Activated naive CD8-positive, alpha-beta T cell treated with anti-CD3 and anti-CD28 coated beads, Interleukin-2, amount 50 U/mL, for 24 hours (primary cell): ENCODE results near the gene NLRC4.

Experiments used
- ATAC-seq: fragments of 150-1000 bp; cut with Tn5 transposase; one replicate; pipeline ENCODE4 v1.10.0; 2021
- DNase-seq: peaks from one replicate; pipeline ENCODE4 v3.0.0; 2021
- H3K27ac Mint-ChIP-seq: one replicate; pipeline ENCODE4 v1.8.0; 2021; ENCODE audit warnings: mild to moderate bottlenecking, mixed read lengths
- H3K27me3 Mint-ChIP-seq: one replicate; pipeline ENCODE4 v1.8.0; 2021; ENCODE audit warnings: mixed read lengths
- H3K36me3 Mint-ChIP-seq: one replicate; pipeline ENCODE4 v1.8.0; 2021; ENCODE audit warnings: low read depth, mixed read lengths
- H3K4me1 Mint-ChIP-seq: one replicate; pipeline ENCODE4 v1.8.0; 2021; ENCODE audit warnings: mixed read lengths
- H3K4me3 Mint-ChIP-seq: one replicate; pipeline ENCODE4 v1.8.0; 2021; ENCODE audit warnings: mild to moderate bottlenecking, moderate library complexity, mixed read lengths
- H3K9me3 Mint-ChIP-seq: one replicate; pipeline ENCODE4 v1.8.0; 2021; ENCODE audit warnings: mixed read lengths

Gene NLRC4

DNA sequence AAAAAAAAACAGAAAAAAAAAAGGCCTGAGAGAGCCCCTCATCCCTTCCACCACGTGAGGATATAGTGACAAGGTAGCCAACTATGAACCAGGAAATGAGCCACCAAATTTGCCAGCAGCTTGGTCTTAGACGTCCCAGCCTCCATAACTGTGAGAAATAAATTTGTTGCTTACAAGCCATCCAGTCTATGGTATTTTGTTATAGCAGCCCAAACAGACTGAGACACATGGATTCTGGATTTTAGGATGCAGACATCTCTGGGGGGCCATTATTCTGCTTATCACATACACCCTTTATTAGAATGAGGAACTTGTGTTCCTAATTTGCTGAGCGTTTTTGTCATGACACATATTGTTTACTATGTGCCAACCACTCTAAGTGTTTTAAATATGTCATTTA is 7.6 kb upstream of the NLRC4 start:
- no peak for ATAC-seq
- no peak overlapping the region for H3K4me3 Mint-ChIP-seq
- DNase-seq, result no peak
- H3K4me1 Mint-ChIP-seq, result peaks cover 3% of the 10 kb centered on the region
- no peak overlapping the region for H3K27ac Mint-ChIP-seq
- no peaks in the 10 kb centered on the region for H3K36me3 Mint-ChIP-seq
- peaks cover 2% of the 10 kb centered on the region for H3K27me3 Mint-ChIP-seq
- no peaks in the 10 kb centered on the region for H3K9me3 Mint-ChIP-seq

DNA sequence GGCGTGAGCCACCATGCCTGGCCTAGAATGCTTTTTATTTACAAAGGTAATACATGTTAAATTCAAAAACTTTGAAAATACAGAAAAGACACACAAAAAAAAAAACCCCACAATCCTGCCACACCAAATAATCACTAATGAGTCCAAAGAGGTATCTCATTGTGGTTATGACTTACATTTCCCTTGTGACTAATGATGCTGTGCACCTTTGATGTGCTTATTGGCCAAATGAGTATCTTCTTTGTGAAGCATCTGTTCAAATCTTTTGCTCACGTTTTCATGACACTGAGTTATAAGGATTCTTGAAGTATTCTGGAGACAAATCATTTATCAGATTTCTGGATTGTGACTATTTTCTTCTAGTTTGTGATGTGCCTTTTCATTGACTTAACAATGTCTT is 6.4 kb upstream of the NLRC4 start:
- DNase-seq (no peak), ATAC-seq (no peak)
- Mint-ChIP-seq H3K4me3 (no peak overlapping the region), H3K27me3 (peaks cover 2% of the 10 kb centered on the region), H3K27ac (no peak overlapping the region), H3K9me3 (no peaks in the 10 kb centered on the region), H3K36me3 (no peaks in the 10 kb centered on the region), H3K4me1 (no peaks in the 10 kb centered on the region)

DNA sequence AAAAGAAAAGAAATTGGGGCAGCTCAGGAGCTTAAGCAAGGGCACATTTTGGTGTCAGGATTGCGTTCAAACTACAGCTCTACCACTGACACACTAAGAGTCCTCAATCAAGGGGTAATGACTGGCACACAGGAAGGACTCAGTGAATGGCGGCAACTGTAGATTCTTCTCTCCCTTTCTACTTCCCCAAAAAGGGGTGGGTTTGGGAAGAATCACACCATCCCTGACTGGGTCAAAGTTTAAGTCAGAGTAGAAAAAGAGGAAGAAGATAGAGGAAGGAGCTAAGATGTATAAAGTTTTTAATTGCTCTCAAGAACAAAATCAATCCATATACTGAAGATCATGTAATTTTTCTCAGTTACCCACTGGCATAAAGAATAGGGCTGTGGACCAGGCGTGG is 2.6 kb downstream of the NLRC4 start:
- Mint-ChIP-seq H3K4me3 (no peak overlapping the region), H3K27ac (no peak overlapping the region), H3K36me3 (no peaks in the 10 kb centered on the region), H3K27me3 (peaks cover 5% of the 10 kb centered on the region), H3K4me1 (no peaks in the 10 kb centered on the region), H3K9me3 (no peaks in the 10 kb centered on the region)
- DNase-seq (no peak), ATAC-seq (no peak)

DNA sequence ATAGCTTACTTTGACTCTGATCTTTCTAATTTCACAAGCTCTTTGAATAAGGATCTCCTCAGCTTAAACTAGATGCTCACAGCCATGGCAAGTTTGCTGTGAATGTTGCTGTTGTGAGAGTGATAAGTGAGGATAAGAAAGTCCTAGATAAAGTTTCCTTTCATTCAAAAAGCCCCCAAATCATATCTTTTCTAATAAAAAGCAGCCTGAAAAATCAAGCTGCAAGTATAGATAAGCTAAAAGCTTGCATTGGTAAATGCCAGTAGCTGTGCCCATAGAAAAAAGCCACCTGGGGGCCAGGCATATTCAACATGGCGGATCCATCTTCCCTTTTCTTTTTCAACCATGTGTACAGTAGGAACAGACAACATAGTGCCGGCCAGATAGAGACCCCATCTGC is 4.3 kb downstream of the NLRC4 start:
- DNase-seq, result no peak
- ATAC-seq, result no peak
- no peaks in the 10 kb centered on the region for H3K36me3 Mint-ChIP-seq
- no peak overlapping the region for H3K4me3 Mint-ChIP-seq
- H3K27me3 Mint-ChIP-seq, result peaks cover 5% of the 10 kb centered on the region
- no peak overlapping the region for H3K27ac Mint-ChIP-seq
- no peaks in the 10 kb centered on the region for H3K9me3 Mint-ChIP-seq
- no peaks in the 10 kb centered on the region for H3K4me1 Mint-ChIP-seq

DNA sequence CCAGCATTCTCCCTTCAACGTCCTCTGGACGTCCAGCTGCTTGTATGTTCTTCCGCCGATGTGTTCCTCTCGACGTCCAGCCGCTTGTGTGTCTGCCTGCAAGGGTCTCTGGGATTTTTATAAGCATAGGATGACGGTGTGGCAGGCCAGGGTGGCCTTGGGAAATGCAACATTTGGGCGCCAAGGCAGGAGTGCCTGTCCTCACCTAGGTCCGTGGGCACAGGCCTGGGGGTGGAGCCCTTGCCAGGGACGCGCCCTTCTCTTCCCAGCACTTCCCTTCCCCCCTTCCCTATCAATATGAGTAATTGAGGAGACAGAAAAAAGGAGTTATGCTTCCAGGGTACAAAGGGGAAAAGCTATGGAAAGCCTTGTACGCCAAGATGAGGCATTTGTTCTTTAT is 6.4 kb downstream of the NLRC4 start:
- H3K4me1 Mint-ChIP-seq, result no peaks in the 10 kb centered on the region
- H3K27ac Mint-ChIP-seq, result no peak overlapping the region
- H3K36me3 Mint-ChIP-seq, result no peaks in the 10 kb centered on the region
- no peaks in the 10 kb centered on the region for H3K9me3 Mint-ChIP-seq
- no peak for DNase-seq
- peaks cover 5% of the 10 kb centered on the region for H3K27me3 Mint-ChIP-seq
- no peak for ATAC-seq
- no peak overlapping the region for H3K4me3 Mint-ChIP-seq

DNA sequence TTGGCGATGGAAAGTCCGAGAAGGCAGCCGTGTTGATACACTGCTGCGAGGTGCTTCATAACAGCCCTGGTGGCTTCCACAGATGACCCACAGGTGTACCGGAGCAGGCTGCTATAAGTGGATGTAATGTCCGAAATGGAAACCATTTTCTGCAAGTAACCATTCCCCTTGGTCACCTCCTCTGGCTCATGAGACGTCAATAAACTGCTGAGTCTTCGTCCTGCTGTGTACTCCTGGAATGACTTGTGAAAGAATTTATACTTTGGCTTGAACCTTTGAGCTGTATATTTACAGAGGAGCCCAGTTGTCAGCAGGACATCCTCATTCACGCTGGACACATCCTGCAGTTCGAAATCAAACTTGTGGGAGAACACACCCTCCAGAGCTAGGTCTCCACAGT is 14.4 kb downstream of the NLRC4 start:
- ATAC-seq (no peak), DNase-seq (no peak)
- no peaks in the 10 kb centered on the region for H3K9me3 Mint-ChIP-seq
- no peaks in the 10 kb centered on the region for H3K4me1 Mint-ChIP-seq
- H3K27ac Mint-ChIP-seq, result no peak overlapping the region
- H3K4me3 Mint-ChIP-seq, result no peak overlapping the region
- no peaks in the 10 kb centered on the region for H3K27me3 Mint-ChIP-seq
- H3K36me3 Mint-ChIP-seq, result no peaks in the 10 kb centered on the region

DNA sequence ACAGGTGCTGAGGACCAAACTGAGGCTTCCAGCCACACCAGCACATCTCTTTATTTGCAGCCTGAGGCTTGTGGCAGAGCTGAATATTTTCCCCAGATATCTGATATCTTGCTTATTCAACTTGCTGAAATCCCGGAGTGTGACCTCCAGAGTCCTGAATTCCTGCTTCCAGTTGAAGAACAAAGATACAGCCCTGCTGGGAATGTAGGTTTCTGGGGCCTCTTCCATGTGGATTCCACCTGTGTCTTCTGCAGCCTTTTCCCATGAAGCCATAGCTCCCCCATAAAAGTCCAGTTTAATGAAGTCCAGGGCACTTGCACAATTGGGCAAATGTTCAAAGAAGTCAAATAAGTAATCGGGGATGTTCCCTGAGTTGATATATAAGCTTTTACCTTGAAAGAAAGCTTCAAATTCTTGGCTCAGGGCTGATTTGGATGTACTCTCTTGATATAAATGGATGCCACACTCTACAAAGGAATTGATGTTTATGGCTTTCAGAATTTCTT is 14.9 kb downstream of the NLRC4 start:
- Mint-ChIP-seq H3K27me3 (no peaks in the 10 kb centered on the region), H3K4me3 (no peak overlapping the region), H3K9me3 (no peaks in the 10 kb centered on the region), H3K36me3 (no peaks in the 10 kb centered on the region), H3K27ac (no peak overlapping the region), H3K4me1 (no peaks in the 10 kb centered on the region)
- no peak for ATAC-seq
- no peak for DNase-seq

DNA sequence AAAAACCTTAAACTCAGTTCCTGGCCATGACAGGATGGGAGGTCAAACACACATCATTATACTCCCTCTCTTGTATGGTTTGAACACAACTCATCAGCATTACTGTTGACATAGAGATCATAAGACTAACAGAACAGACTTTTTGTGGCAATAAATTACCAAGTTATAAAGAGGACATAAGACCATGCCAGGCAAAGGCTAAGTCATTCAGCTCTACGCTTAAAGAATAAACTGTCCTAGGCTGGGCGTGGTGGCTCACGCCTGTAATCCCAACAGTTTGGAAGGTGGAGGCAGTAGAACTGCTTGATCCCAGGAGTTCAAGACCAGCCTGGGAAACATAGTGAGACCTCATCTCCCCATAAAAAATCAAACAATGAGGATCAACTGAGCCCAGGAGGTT is 16.4 kb downstream of the NLRC4 start:
- ATAC-seq (no peak), DNase-seq (no peak)
- Mint-ChIP-seq H3K36me3 (no peaks in the 10 kb centered on the region), H3K27ac (no peak overlapping the region), H3K4me3 (no peak overlapping the region), H3K27me3 (no peaks in the 10 kb centered on the region), H3K4me1 (no peaks in the 10 kb centered on the region), H3K9me3 (no peaks in the 10 kb centered on the region)

DNA sequence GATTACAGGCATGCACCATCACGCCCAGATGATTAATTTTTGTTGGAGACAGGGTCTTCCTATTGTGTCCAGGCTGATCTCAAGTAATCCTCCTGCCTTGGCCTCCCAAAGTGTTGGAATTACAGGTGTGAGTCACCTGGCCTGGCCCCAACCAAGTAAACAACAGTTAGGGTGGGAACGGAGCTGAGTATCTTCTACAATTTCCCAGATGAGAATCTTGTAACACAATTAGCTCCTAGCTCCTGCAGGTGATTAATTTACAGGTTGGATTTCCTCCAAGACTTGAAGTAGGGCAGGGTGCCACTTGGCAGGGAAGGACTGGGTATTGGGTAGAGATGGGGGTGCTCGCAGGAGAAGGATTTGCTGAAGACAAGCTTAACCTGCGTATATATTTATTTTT is 17.8 kb downstream of the NLRC4 start:
- Mint-ChIP-seq H3K27me3 (peaks cover 2% of the 10 kb centered on the region), H3K27ac (no peak overlapping the region), H3K4me3 (no peak overlapping the region), H3K9me3 (no peaks in the 10 kb centered on the region), H3K36me3 (no peaks in the 10 kb centered on the region), H3K4me1 (no peaks in the 10 kb centered on the region)
- no peak for ATAC-seq
- no peak for DNase-seq

DNA sequence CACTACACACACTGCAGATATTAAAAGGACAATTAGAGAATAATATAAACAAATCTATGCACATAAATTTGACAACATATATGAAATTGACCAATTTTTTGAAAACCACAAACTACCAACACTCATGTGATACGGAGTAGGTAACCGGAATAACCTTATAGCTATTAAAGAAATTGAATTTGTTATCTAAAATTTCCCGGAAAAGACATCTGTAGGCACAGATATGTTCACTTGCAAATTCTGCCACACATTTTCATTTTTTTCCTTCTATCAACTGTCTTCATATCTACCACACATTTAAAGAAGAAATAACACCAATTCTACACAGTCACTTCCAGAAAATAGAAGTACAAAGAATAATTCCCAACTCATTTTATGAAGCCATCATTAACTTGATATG is 22.4 kb downstream of the NLRC4 start:
- DNase-seq (no peak), ATAC-seq (no peak)
- Mint-ChIP-seq H3K9me3 (no peaks in the 10 kb centered on the region), H3K4me1 (no peaks in the 10 kb centered on the region), H3K36me3 (peaks cover 2% of the 10 kb centered on the region), H3K27ac (no peak overlapping the region), H3K4me3 (no peak overlapping the region), H3K27me3 (peaks cover 2% of the 10 kb centered on the region)

DNA sequence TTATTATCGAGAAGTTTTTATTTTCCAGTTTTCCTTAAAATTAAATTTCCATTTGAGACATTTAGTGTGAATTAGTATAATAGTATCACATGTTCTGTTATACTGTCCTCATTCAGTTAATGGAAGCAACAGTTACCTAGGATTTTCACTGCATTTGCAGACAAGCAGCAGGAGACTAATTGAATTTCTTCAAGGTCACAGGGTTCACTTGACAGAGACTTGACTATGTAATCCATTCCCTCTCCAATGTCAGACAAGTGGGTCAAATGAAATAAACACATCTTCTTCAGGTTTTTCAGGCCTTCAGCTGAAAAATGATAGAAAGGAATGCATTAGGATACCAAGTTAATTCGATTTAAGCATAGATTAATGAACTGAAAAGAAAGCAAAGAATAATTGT is 26.7 kb downstream of the NLRC4 start:
- Mint-ChIP-seq H3K9me3 (peaks cover 3% of the 10 kb centered on the region), H3K4me1 (no peaks in the 10 kb centered on the region), H3K27me3 (peaks cover 2% of the 10 kb centered on the region), H3K36me3 (peaks cover 2% of the 10 kb centered on the region), H3K27ac (no peak overlapping the region), H3K4me3 (no peak overlapping the region)
- DNase-seq, result no peak
- no peak for ATAC-seq

DNA sequence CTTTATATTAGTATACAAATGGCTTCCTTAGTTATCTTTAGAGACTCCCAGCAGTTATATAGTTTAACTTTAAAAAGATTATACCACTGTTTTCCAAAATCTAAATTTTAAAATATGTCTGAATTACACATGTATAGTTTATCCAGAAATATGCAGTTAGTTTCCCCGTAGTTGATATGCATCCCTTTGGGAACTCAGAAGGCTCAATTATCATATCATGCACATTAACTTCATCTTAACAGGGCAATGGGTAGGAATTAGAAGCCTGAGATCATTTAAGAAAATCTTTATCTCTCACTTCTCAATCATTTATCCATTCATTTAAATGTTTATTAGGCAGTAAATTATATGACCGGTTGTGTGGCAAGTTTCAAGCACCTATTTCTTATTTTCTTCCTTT is 27.2 kb downstream of the NLRC4 start:
- Mint-ChIP-seq H3K27ac (no peak overlapping the region), H3K4me1 (no peaks in the 10 kb centered on the region), H3K4me3 (no peak overlapping the region), H3K27me3 (no peaks in the 10 kb centered on the region), H3K36me3 (peaks cover 2% of the 10 kb centered on the region), H3K9me3 (peaks cover 3% of the 10 kb centered on the region)
- ATAC-seq (no peak), DNase-seq (no peak)

DNA sequence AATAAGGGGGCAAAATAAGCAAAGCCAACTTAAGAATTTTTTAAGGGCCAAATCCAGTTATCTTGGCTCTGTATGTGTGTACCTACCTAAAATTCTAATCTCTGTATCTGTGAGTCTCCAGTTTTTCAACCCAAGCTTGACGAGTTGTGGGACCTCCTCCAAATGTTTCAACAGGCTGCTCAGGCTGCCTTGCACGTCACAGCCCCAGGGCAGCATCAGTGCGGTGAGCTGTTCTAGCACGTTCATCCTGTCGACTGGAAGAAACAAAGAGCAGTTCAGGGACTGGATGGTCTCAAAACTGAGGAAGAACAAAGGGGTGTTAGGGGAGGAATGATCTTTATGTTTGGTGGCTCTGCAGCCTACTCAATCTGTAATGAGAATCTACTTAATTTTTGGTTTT is 29.4 kb downstream of the NLRC4 start:
- H3K9me3 Mint-ChIP-seq, result peaks cover 3% of the 10 kb centered on the region
- no peak overlapping the region for H3K4me3 Mint-ChIP-seq
- H3K27me3 Mint-ChIP-seq, result no peaks in the 10 kb centered on the region
- no peak for ATAC-seq
- H3K36me3 Mint-ChIP-seq, result peaks cover 2% of the 10 kb centered on the region
- no peak overlapping the region for H3K27ac Mint-ChIP-seq
- no peak for DNase-seq
- H3K4me1 Mint-ChIP-seq, result no peaks in the 10 kb centered on the region

DNA sequence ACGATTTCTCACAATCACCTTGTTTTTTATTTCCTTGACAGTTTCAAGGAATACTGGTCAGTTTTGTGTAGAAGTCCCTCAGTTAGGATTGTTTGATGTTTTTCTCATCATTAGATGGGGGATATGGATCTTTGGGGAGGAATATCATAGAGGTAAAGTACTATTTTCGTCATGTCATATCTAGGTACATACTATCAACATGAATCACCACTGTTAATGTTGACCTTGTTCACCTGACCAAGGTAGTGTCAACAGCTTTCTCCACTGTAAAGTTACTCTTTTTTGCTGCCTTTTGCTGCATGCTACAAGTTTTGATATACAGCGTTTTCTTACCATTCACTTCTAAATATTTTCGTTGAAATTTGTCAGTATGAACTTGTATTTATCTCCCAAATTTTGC is 32.7 kb downstream of the NLRC4 start:
- no peak overlapping the region for H3K27ac Mint-ChIP-seq
- H3K4me3 Mint-ChIP-seq, result no peak overlapping the region
- ATAC-seq (no peak), DNase-seq (no peak)
- H3K27me3 Mint-ChIP-seq, result no peaks in the 10 kb centered on the region
- H3K4me1 Mint-ChIP-seq, result no peaks in the 10 kb centered on the region
- H3K9me3 Mint-ChIP-seq, result peaks cover 3% of the 10 kb centered on the region
- no peaks in the 10 kb centered on the region for H3K36me3 Mint-ChIP-seq

DNA sequence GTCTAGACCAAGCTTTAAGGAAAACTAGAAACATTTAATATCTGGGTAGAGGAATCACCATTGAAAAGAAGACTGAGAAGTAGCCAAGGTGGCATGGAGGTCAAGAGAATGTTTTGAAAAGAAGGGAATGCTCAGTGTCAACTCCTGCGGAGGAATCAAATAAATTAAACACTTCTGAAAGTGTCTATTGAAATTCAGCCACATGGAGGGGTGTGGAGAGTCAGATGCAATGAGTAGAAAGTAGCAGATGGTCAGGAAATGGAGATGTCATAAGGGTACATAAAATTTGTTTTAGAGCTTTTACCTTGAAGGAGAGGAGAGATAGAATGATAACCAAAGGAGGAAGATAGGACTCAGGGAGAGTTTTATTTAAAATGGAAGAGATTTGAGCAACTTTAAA is 35.1 kb downstream of the NLRC4 start:
- no peak for ATAC-seq
- Mint-ChIP-seq H3K4me3 (no peak overlapping the region), H3K27ac (no peak overlapping the region), H3K4me1 (no peaks in the 10 kb centered on the region), H3K27me3 (no peaks in the 10 kb centered on the region), H3K9me3 (no peaks in the 10 kb centered on the region), H3K36me3 (peaks cover 5% of the 10 kb centered on the region)
- DNase-seq, result no peak

DNA sequence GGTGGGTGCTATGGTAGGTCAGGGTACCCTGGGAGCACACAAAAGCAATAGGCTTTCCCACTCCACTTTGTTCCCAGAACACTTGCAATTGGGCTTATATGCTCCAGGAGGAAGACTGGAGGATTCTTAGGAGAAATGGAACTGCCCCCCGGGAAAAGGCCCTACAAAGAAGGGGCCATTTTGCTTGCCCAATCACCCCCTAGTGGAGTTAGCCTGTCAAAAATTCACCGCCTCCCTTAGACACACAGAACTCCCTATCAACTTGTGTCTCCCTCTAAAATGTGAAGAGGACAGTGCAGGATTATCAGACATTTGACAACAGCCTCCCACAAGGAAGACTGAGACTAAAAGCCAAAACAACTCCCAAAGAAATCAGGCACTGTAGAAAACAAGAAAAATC is 36.5 kb downstream of the NLRC4 start:
- no peaks in the 10 kb centered on the region for H3K27me3 Mint-ChIP-seq
- DNase-seq, result no peak
- no peaks in the 10 kb centered on the region for H3K9me3 Mint-ChIP-seq
- H3K4me1 Mint-ChIP-seq, result no peaks in the 10 kb centered on the region
- no peak overlapping the region for H3K27ac Mint-ChIP-seq
- H3K4me3 Mint-ChIP-seq, result no peak overlapping the region
- ATAC-seq, result no peak
- H3K36me3 Mint-ChIP-seq, result peaks cover 6% of the 10 kb centered on the region
